Activated CD8-positive, alpha-beta memory T cell treated with anti-CD3 and anti-CD28 coated beads, Interleukin-2, amount 10 ng/mL, durations not matched to agents 7 days and 5 days (primary cell): ENCODE results near the gene TOE1. TPM values are rescaled to one million over a fixed set of nuclear protein-coding genes. Genes with fewer than 3 reads are reported as not detected.
"Not testable (repeated sequence)": the region's sequence is repeated elsewhere in the genome, so short reads cannot be mapped to it uniquely, and the experiment has no call there.

Experiments used
- ATAC-seq: fragments of 150-1000 bp; cut with Tn5 transposase; one replicate; pipeline ENCODE4 v1.10.0; 2021; ENCODE audit warnings: moderate library complexity
- CTCF ChIA-PET: fragments of 350-600 bp; sonication (Branson Sonifier 250); formaldehyde crosslinking; loops from one replicate; lab custom pipeline; 2021; ENCODE audit warnings: antibody characterized with exemption; lab: Charles Lee
- DNase-seq: peaks from one replicate; pipeline ENCODE4 v3.0.0-alpha.2; 2020
- H3K27ac Mint-ChIP-seq: one replicate; pipeline ENCODE4 v1.8.0; 2021; ENCODE audit warnings: mild to moderate bottlenecking, mixed read lengths
- H3K27me3 Mint-ChIP-seq: one replicate; pipeline ENCODE4 v1.8.0; 2021; ENCODE audit warnings: mixed read lengths
- H3K36me3 Mint-ChIP-seq: one replicate; pipeline ENCODE4 v1.8.0; 2021; ENCODE audit warnings: mild to moderate bottlenecking, mixed read lengths
- H3K4me1 Mint-ChIP-seq: one replicate; pipeline ENCODE4 v1.8.0; 2021; ENCODE audit warnings: mixed read lengths
- H3K4me3 Mint-ChIP-seq: one replicate; pipeline ENCODE4 v1.8.0; 2021; ENCODE audit warnings: mild to moderate bottlenecking, moderate library complexity, mixed read lengths
- H3K9me3 Mint-ChIP-seq: one replicate; pipeline ENCODE4 v1.8.0; 2022; ENCODE audit warnings: low read depth, mixed read lengths
- total RNA-seq, 2 experiments: library from RNA; stranded (reverse); gene quantifications; one replicate each; pipeline ENCODE4 v1.2.3, GENCODE V29; 2021

Gene TOE1
- total RNA-seq = 10 to 100 TPM; 21.4 to 26.5 TPM

- Mint-ChIP-seq H3K4me1 (peaks cover 54% of the 10 kb centered on the region), H3K27me3 (no peaks in the 10 kb centered on the region)
- ATAC-seq = peak; percentile 88
These were observed at the start of gene TOE1, which contains the start of gene MUTYH for GRCh38 chr1:45339789-45340558. TOE1 (plus strand) TSS chr1:45340170; CDS start chr1:45340253, 83 bp downstream. MUTYH (minus strand) TSS chr1:45340440; CDS start chr1:45334505, 5,935 bp downstream.

GRCh38 chr1:45291002-45291401 is 49.0 kb upstream of the TOE1 start:
- not testable (repeated sequence) for H3K4me1 Mint-ChIP-seq, H3K27ac Mint-ChIP-seq, ATAC-seq, H3K9me3 Mint-ChIP-seq, H3K4me3 Mint-ChIP-seq, H3K36me3 Mint-ChIP-seq, DNase-seq, H3K27me3 Mint-ChIP-seq
- CTCF ChIA-PET = interaction anchor here (2.8 to 18.1 kb wide), 2 partner anchors 10 to 276 kb away, joined by 11 to 341 read pairs; partner anchors contain the start of genes HECTD3 and UROD

More at GRCh38 chr1:45339789-45340558, at the start of gene TOE1, which contains the start of gene MUTYH:
- peaks cover 39% of the 10 kb centered on the region for H3K36me3 Mint-ChIP-seq
- peak within 1 kb of the TSS; percentile 99 for H3K27ac Mint-ChIP-seq
- CTCF ChIA-PET = interaction anchor here (0.8 to 4.8 kb wide), 26 partner anchors 8 to 665 kb away, joined by 3 to 67 read pairs (median 6); partner anchors contain the start of genes ARMH1, CCDC163, HECTD3 and HPDL
- H3K9me3 Mint-ChIP-seq = peaks cover 3% of the 10 kb centered on the region
- peak within 1 kb of the TSS; percentile 99 for H3K4me3 Mint-ChIP-seq
- peak; percentile 98 for DNase-seq

- CTCF ChIA-PET = interaction anchor here (2.8 to 18.1 kb wide), 2 partner anchors 9 to 276 kb away, joined by 11 to 341 read pairs; partner anchors contain the start of genes HECTD3 and UROD
- DNase-seq = no peak
- Mint-ChIP-seq H3K27ac (no peak overlapping the region), H3K4me1 (no peaks in the 10 kb centered on the region), H3K27me3 (peaks cover 6% of the 10 kb centered on the region), H3K36me3 (no peaks in the 10 kb centered on the region), H3K4me3 (no peak overlapping the region), H3K9me3 (no peaks in the 10 kb centered on the region)
- no peak for ATAC-seq
These were observed 48.3 kb upstream of the TOE1 start for GRCh38 chr1:45291716-45292115.

GRCh38 chr1:45297666-45298356 is 42.2 kb upstream of the TOE1 start:
- Mint-ChIP-seq H3K36me3 (no peaks in the 10 kb centered on the region), H3K4me1 (peaks cover 8% of the 10 kb centered on the region), H3K9me3 (no peaks in the 10 kb centered on the region), H3K27me3 (no peaks in the 10 kb centered on the region), H3K4me3 (no peak overlapping the region), H3K27ac (no peak overlapping the region)
- DNase-seq = no peak
- no peak for ATAC-seq
- CTCF ChIA-PET = interaction anchor here (1.4 to 18.1 kb wide), 2 partner anchors 282 to 462 kb away, joined by 4 to 341 read pairs; partner anchors contain the start of genes HECTD3 and UROD

DNA sequence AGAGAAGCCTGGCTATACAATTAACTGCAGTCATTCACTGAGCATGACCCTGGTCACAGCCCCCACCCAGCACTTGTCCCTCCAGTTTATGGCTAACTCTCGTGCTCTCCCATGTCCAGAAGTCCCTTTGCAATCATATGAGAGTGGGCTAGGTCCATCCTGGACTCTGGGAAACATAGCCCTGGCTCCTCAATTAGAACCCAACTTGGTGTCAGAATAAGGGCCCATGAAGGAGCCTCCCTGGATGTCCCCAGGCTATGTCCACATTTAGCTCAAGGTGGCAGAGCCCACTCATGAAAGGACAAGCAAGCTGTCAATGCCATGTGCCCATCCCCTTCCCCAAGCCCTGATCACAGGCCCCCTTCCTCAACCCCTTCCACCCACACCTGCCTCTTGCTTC is 40.7 kb upstream of the TOE1 start:
- CTCF ChIA-PET = interaction anchor here (0.8 to 18.1 kb wide), 8 partner anchors 17 to 571 kb away, joined by 3 to 341 read pairs (median 3); partner anchors contain the start of genes HECTD3, MUTYH, TOE1 and UROD
- peaks cover 11% of the 10 kb centered on the region for H3K4me1 Mint-ChIP-seq
- DNase-seq (no peak), ATAC-seq (no peak)
- H3K27ac Mint-ChIP-seq = no peak overlapping the region
- no peaks in the 10 kb centered on the region for H3K36me3 Mint-ChIP-seq
- no peak overlapping the region for H3K4me3 Mint-ChIP-seq
- no peaks in the 10 kb centered on the region for H3K9me3 Mint-ChIP-seq
- no peaks in the 10 kb centered on the region for H3K27me3 Mint-ChIP-seq

- no peak for ATAC-seq
- peak; percentile 55 for DNase-seq
- Mint-ChIP-seq H3K9me3 (no peaks in the 10 kb centered on the region), H3K36me3 (no peaks in the 10 kb centered on the region), H3K4me3 (no peak overlapping the region), H3K27ac (no peak overlapping the region), H3K27me3 (no peaks in the 10 kb centered on the region), H3K4me1 (peaks cover 19% of the 10 kb centered on the region)
- CTCF ChIA-PET = interaction anchor here (0.6 to 18.1 kb wide), 13 partner anchors 8 to 586 kb away, joined by 3 to 341 read pairs (median 3); partner anchors contain the start of genes HECTD3, MUTYH, TOE1 and UROD
These were observed 39.8 kb upstream of the TOE1 start for GRCh38 chr1:45299981-45300668.

DNA sequence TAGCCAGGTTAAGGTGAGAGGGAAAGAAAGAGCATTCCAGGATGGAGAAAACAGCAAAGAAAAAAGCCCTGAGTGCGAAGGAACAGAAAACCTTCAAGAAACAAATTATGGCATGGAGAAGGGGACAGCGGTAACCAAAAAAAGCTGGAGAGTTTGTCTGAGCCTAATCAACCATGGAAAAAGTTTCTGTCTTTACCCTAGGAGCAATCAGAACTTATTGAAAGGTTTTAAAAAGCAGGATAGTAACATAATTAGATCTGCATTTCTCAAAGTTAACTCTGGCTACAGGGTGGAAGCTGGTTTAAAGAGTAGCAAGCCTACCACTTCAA is 39.3 kb upstream of the TOE1 start:
- Mint-ChIP-seq H3K4me3 (no peak overlapping the region), H3K36me3 (no peaks in the 10 kb centered on the region), H3K9me3 (no peaks in the 10 kb centered on the region), H3K27ac (no peak overlapping the region), H3K27me3 (no peaks in the 10 kb centered on the region), H3K4me1 (peaks cover 24% of the 10 kb centered on the region)
- ATAC-seq (no peak), DNase-seq (no peak)
- CTCF ChIA-PET = interaction anchor here (0.7 to 18.1 kb wide), 10 partner anchors 8 to 570 kb away, joined by 3 to 341 read pairs (median 5); partner anchors contain the start of genes HECTD3, MUTYH, TESK2 and TOE1

- Mint-ChIP-seq H3K27me3 (no peaks in the 10 kb centered on the region), H3K36me3 (no peaks in the 10 kb centered on the region), H3K4me3 (peak overlapping the region; percentile 92), H3K4me1 (peaks cover 41% of the 10 kb centered on the region), H3K27ac (no peak overlapping the region), H3K9me3 (no peaks in the 10 kb centered on the region)
- no peak for ATAC-seq
- CTCF ChIA-PET = interaction anchor here (0.7 to 18.1 kb wide), 12 partner anchors 10 to 573 kb away, joined by 3 to 341 read pairs (median 6); partner anchors contain the start of genes BTBD19, HECTD3, HPDL and MUTYH
- no peak for DNase-seq
These were observed 37.3 kb upstream of the TOE1 start for GRCh38 chr1:45302505-45303150.

DNA sequence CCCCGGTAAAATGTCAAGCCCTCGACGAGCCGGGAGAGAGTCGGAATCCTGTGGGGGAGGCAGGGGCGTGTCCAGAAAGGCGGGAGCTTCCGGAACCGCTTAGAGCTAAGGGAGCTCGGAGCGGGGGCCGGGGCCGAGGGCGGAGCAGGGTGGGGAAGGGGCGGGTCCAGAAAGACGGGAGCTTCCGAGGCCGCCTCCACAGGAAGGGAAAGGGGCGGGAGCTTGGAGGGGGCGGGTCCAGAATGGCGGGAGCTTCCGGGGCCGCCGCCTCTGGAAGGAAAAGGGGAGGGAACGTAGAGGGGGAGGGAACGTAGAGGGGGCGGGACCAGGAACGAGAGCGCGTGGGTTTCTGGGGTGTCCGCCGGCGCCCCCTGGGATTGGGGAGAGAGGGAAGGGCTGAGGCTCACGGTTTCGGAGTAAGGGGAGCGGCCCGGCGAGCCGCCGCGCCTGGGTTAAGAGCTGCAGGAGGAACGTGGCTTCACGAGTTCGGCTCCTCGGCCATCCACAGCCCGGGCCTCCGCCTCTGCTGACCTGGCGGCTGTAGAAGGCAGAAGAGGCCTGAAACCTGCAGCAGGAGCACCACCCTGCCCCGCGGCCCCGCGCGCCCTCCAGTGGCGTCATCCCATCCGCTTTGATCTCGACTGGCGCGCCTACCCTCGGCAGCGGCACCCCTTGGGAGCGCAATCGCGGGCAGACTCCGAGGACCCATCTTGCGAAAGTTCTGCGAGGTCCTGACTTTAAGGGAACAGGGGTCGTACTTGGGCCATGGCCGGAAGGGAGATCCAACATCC is 36.3 kb upstream of the TOE1 start:
- Mint-ChIP-seq H3K36me3 (no peaks in the 10 kb centered on the region), H3K27ac (peak overlapping the region; percentile 97), H3K27me3 (no peaks in the 10 kb centered on the region), H3K9me3 (no peaks in the 10 kb centered on the region), H3K4me1 (peaks cover 41% of the 10 kb centered on the region), H3K4me3 (peak overlapping the region; percentile 92)
- CTCF ChIA-PET = interaction anchor here (0.7 to 18.1 kb wide), 23 partner anchors 12 to 574 kb away, joined by 3 to 341 read pairs (median 4); partner anchors contain the start of genes BEST4, BTBD19, CCDC163 and EIF2B3
- peak; percentile 99 for DNase-seq
- ATAC-seq = peak; percentile 89

DNA sequence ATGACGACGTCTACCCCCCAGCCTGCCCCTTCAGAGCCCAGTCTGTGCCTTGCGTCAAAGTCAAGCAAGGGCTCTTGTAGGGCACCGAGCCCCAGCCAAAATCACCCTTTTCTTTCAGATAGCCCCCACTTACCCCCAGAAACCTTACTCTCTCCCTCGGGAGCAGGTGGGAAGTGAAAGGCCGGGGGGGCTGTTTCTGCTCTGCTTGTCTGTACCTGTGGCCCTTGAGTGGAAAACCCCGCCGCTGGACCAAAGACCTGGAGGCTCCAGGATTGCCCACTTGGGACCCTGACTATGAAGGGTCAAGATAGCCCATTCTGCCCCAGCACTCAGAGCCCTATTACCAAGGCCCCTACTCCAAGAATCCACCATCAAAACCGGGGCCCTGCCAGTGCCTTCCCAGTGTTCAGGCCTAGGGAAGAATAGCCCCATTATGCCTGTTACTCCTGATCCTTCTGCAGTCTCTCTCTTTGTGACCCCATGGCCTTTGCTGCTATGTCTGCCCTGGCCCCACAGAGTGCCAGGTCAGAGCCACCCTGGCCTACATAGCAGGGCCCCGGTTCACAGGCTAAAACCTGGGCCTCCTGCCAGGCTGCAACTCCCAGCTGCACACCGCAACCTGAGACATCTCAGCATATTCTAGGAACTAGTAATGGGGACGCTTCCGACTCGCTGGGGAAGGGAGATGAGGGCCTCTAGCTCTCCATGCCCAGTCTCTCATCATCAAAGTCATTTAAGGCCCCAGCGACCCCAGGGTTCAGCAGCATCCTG is 35.5 kb upstream of the TOE1 start:
- no peaks in the 10 kb centered on the region for H3K9me3 Mint-ChIP-seq
- no peak for DNase-seq
- peak overlapping the region; percentile 97 for H3K27ac Mint-ChIP-seq
- H3K36me3 Mint-ChIP-seq = no peaks in the 10 kb centered on the region
- CTCF ChIA-PET = interaction anchor here (1.0 to 18.1 kb wide), 7 partner anchors 23 to 590 kb away, joined by 3 to 341 read pairs (median 21); partner anchors contain the start of genes BTBD19, HECTD3, HPDL and MUTYH
- peaks cover 41% of the 10 kb centered on the region for H3K4me1 Mint-ChIP-seq
- H3K27me3 Mint-ChIP-seq = no peaks in the 10 kb centered on the region
- H3K4me3 Mint-ChIP-seq = peak overlapping the region; percentile 92
- no peak for ATAC-seq

DNA sequence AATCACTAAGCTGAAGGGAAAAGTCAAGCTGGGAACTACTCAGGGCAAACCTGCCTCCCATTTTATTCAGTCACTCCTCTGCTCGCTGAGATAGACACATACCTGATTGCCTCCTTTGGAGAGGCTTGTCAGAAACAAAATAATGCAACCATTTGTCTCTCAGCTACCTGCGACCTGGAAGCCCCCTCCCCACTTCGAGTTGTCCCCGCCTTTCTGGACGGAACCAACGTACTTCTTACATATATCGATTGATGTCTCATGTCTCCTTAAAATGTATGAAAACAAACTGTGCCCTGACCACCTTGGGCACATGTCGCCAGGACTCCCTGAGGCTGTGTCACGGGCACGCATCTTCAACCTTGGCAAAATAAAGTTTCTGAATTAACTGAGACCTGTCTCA is 34.7 kb upstream of the TOE1 start:
- DNase-seq = no peak
- no peak for ATAC-seq
- peak overlapping the region; percentile 83 for H3K27ac Mint-ChIP-seq
- H3K36me3 Mint-ChIP-seq = no peaks in the 10 kb centered on the region
- H3K4me1 Mint-ChIP-seq = peaks cover 41% of the 10 kb centered on the region
- CTCF ChIA-PET = interaction anchor here (1.0 to 18.1 kb wide), 4 partner anchors 22 to 591 kb away, joined by 3 to 341 read pairs (median 32); partner anchors contain the start of genes HECTD3, HPDL, TESK2 and UROD
- peak overlapping the region; percentile 49 for H3K4me3 Mint-ChIP-seq
- H3K9me3 Mint-ChIP-seq = no peaks in the 10 kb centered on the region
- H3K27me3 Mint-ChIP-seq = no peaks in the 10 kb centered on the region
